Measurements from ENCODE around the gene TMEM86A.

GRCh38 chr11:18731441-18731840 is 32.9 kb downstream of the TMEM86A start:
- TF ChIP-seq, protein P1, sequence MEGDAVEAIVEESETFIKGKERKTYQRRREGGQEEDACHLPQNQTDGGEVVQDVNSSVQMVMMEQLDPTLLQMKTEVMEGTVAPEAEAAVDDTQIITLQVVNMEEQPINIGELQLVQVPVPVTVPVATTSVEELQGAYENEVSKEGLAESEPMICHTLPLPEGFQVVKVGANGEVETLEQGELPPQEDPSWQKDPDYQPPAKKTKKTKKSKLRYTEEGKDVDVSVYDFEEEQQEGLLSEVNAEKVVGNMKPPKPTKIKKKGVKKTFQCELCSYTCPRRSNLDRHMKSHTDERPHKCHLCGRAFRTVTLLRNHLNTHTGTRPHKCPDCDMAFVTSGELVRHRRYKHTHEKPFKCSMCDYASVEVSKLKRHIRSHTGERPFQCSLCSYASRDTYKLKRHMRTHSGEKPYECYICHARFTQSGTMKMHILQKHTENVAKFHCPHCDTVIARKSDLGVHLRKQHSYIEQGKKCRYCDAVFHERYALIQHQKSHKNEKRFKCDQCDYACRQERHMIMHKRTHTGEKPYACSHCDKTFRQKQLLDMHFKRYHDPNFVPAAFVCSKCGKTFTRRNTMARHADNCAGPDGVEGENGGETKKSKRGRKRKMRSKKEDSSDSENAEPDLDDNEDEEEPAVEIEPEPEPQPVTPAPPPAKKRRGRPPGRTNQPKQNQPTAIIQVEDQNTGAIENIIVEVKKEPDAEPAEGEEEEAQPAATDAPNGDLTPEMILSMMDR (IDR thresholded peaks at IDR 0.05) = no peak
- no peak for TF ChIP-seq POLR2A (IDR thresholded peaks at IDR 0.05)

Measured in lower leg skin (tissue), 3 donors.